Body of pancreas (tissue), 4 donors: Measurements from ENCODE around the gene ARHGAP4. TPM values are rescaled to one million over a fixed set of nuclear protein-coding genes. Genes with fewer than 3 reads are reported as not detected.

Experiments
- ATAC-seq: fragments of 150-250 bp; one replicate; pipeline ENCODE4 v1.9.1; 2016
- DNase-seq, 4 donors: peaks; one replicate each; pipeline ENCODE4 v3.0.0-alpha.2; 2019
- H3K27ac ChIP-seq, 4 donors: fragments of 200-600 bp; sonication (generic); 1 replicate in 3 of 4; 2 replicates in 1 of 4; pipeline versions ENCODE4 v1.5.1 to v1.6.1; 2016 to 2019; ENCODE audit warnings: mild to moderate bottlenecking in 1 of 4, mixed read lengths in 1 of 4, moderate library complexity in 1 of 4
- H3K27me3 ChIP-seq, 2 donors: fragments of 200-600 bp; sonication (generic); one replicate each; pipeline ENCODE4 v1.6.0; 2016; ENCODE audit warnings: mild to moderate bottlenecking in 1 of 2
- H3K36me3 ChIP-seq, 2 donors: fragments of 200-600 bp; sonication (generic); replicated peaks in 1 of 2; 2 replicates each; pipeline ENCODE4 v1.5.1; 2016; ENCODE audit warnings: low read depth in 2 of 2; ENCODE audit not compliant: insufficient read depth in 1 of 2
- H3K4me1 ChIP-seq: fragments of 200-600 bp; sonication (generic); one replicate; pipeline ENCODE4 v1.6.0; 2016
- H3K4me3 ChIP-seq, 2 donors: fragments of 200-600 bp; sonication (generic); 1 replicate in 1 of 2; 2 replicates in 1 of 2; pipeline ENCODE4 v1.5.1; 2016 to 2019
- H3K9me3 ChIP-seq, 3 donors: fragments of 200-600 bp; sonication (generic); 1 replicate in 2 of 3; 2 replicates in 1 of 3; pipeline ENCODE4 v1.5.1; 2016
- POLR2A ChIP-seq, 3 donors: fragments of 450-650 bp; IDR thresholded peaks; one replicate each; pipeline ENCODE4 v1.6.1; 2016; ENCODE audit warnings: antibody characterized with exemption in 3 of 3, mild to moderate bottlenecking in 2 of 3
- WGBS, 2 donors: methylation state at CpG; one replicate each; pipeline ENCODE4 v1.1.5; 2017; 5-methylcytosine and 5-hydroxymethylcytosine counted together
- intact Hi-C: fragments of 100-400 bp; cut with DNase I; formaldehyde crosslinking; loops from one replicate; pipeline ENCODE4 v1.15.1; 2023
- total RNA-seq, 2 donors: library from RNA; depleted of rRNA; stranded (reverse); fragments of >200 nt; gene quantifications; one replicate each; pipeline ENCODE4 v1.1.0, GENCODE V29; 2016
- TF ChIP-seq, protein P1 (sequence below), 7 experiments: fragments of 450-650 bp in 4 of 7; fragments of 200-600 bp in 3 of 7; sonication (generic) in 3 of 7; IDR thresholded peaks; one replicate each; pipeline ENCODE4 v1.5.1; 2016 to 2019; ENCODE audit warnings: antibody characterized with exemption in 7 of 7

ARHGAP4 gene
- total RNA-seq, 2 donors from 2014 or later, result 8.6 to 16.6 TPM

DNA sequence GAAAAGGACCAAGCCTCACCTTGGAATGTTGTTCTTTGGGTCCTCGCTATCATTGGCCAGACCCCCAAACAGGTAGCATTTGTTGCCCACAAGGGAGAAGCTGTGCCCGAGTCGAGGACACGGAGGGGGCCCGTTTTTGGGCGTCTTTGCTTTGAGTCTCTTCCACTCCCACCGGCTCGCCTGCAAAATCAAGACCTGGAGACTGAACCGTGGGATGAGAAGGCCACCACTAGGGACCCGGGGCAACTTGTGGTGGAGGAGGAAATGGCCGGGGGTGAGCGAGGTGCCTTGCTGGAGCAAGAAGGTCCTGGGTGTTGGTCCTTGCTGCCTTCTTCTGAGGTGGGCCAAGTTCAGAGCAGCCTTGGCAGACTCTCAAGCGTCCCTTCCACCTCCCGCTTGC lies 38.0 kb upstream of the ARHGAP4 start:
- peaks cover 42% of the 10 kb centered on the region for H3K4me1 ChIP-seq
- H3K27me3 ChIP-seq, result no peaks in the 10 kb centered on the region
- H3K4me3 ChIP-seq, result no peak overlapping the region
- WGBS, 2 donors, result 89% methylated on average over 10 of the region's 14 CpGs; no CpG with 5 or more reads in 1 of the 2 donors
- intact Hi-C loops, result no loop called here
- H3K9me3 ChIP-seq, result no peaks in the 10 kb centered on the region
- H3K36me3 ChIP-seq, result peaks cover 0 to 13% of the 10 kb centered on the region in 2 donors
- ATAC-seq (no peak), DNase-seq (no peak)
- TF ChIP-seq, protein P1, sequence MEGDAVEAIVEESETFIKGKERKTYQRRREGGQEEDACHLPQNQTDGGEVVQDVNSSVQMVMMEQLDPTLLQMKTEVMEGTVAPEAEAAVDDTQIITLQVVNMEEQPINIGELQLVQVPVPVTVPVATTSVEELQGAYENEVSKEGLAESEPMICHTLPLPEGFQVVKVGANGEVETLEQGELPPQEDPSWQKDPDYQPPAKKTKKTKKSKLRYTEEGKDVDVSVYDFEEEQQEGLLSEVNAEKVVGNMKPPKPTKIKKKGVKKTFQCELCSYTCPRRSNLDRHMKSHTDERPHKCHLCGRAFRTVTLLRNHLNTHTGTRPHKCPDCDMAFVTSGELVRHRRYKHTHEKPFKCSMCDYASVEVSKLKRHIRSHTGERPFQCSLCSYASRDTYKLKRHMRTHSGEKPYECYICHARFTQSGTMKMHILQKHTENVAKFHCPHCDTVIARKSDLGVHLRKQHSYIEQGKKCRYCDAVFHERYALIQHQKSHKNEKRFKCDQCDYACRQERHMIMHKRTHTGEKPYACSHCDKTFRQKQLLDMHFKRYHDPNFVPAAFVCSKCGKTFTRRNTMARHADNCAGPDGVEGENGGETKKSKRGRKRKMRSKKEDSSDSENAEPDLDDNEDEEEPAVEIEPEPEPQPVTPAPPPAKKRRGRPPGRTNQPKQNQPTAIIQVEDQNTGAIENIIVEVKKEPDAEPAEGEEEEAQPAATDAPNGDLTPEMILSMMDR (IDR thresholded peaks at IDR 0.05), result no peak
- TF ChIP-seq POLR2A (IDR thresholded peaks at IDR 0.05), result no peak
- no peak overlapping the region for H3K27ac ChIP-seq

DNA sequence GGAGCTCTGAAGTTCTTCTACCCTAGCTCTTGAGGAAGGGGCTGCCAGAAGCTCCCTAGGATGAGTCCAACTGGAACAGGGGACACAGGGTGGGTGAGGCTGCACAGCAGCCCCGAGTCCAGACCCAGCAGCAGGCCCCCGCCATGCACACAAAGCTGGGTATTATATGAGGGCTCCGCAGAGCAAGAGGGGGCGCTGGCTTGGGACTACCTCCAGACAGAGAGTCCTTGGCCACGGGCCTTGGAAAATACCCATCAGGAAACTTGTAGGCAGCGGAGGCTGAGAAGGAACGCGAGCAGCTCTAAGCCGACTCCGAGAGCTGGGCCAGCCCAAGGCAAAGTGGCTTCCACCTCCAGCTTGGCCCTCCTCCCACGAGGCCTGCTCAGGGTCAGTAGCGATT lies 37.5 kb upstream of the ARHGAP4 start:
- Histone ChIP-seq H3K36me3 (peaks cover 0 to 14% of the 10 kb centered on the region in 2 donors), H3K4me3 (no peak overlapping the region), H3K27ac (no peak overlapping the region), H3K9me3 (no peaks in the 10 kb centered on the region), H3K4me1 (peaks cover 36% of the 10 kb centered on the region), H3K27me3 (no peaks in the 10 kb centered on the region)
- DNase-seq (no peak), ATAC-seq (no peak)
- 85% methylated on average over 11 of the region's 12 CpGs; no CpG with 5 or more reads in 1 of the 2 donors for WGBS, 2 donors
- TF ChIP-seq POLR2A (IDR thresholded peaks at IDR 0.05), result no peak
- TF ChIP-seq, protein P1 (IDR thresholded peaks at IDR 0.05), result no peak
- intact Hi-C loops, result no loop called here

DNA sequence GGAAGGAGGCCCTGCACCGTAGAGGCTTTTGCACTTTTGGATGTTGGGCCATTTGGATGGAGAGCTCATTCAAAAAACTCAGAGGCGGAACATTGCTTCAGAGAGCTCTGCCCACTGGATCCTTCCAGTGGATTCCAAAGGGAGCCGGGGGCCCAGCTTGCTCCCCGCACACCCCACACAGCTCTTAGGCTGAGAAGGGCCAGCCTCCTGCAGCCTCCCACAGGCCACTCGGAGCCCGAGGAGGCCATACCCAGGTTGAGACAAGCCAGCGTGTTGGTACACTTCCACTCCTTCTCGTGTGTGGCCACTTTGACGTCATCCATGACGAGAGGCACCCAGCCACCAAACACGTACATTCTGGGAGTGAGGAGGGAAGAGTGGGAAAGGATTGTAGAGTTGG lies 35.2 kb upstream of the ARHGAP4 start:
- Histone ChIP-seq H3K27ac (no peak overlapping the region), H3K9me3 (no peaks in the 10 kb centered on the region), H3K27me3 (no peaks in the 10 kb centered on the region), H3K4me3 (no peak overlapping the region), H3K4me1 (peaks cover 13% of the 10 kb centered on the region), H3K36me3 (peaks cover 5 to 16% of the 10 kb centered on the region in 2 donors)
- WGBS, 2 donors, result 93 to 100% methylated on average over 1 to 2 of the region's 11 CpGs
- TF ChIP-seq POLR2A (IDR thresholded peaks at IDR 0.05), result no peak
- TF ChIP-seq, protein P1 (IDR thresholded peaks at IDR 0.05), result no peak
- DNase-seq (no peak), ATAC-seq (no peak)
- intact Hi-C loops, result no loop called here

DNA sequence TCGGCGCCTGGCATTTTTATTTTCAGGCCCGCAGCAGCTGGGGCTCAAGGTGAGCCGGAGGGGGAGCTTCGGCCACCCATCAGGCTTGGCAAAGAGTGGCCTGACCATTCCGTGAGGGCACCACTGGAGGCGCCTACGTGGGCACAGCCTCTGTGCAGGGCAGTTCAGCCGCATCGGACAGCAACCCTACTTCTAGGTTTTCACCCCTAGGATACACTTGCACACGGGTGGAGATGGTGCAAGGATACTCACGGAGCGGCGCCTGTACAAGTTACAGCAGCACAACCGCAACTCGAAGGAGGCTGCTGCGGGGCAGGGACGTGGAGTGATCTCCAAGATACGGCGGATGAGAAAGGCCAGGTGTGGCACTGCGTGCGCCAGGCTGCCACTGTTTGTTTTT lies 34.7 kb upstream of the ARHGAP4 start:
- TF ChIP-seq, protein P1 (IDR thresholded peaks at IDR 0.05), result no peak
- no peak for TF ChIP-seq POLR2A (IDR thresholded peaks at IDR 0.05)
- H3K9me3 ChIP-seq, result no peaks in the 10 kb centered on the region
- H3K4me3 ChIP-seq, result no peak overlapping the region
- peaks cover 8% of the 10 kb centered on the region for H3K4me1 ChIP-seq
- peaks cover 5 to 18% of the 10 kb centered on the region in 2 donors for H3K36me3 ChIP-seq
- no peaks in the 10 kb centered on the region for H3K27me3 ChIP-seq
- intact Hi-C loops, result no loop called here
- ATAC-seq, result no peak
- DNase-seq, result no peak
- H3K27ac ChIP-seq, result no peak overlapping the region
- 66 to 84% methylated on average over 7 to 8 of the region's 22 CpGs for WGBS, 2 donors

DNA sequence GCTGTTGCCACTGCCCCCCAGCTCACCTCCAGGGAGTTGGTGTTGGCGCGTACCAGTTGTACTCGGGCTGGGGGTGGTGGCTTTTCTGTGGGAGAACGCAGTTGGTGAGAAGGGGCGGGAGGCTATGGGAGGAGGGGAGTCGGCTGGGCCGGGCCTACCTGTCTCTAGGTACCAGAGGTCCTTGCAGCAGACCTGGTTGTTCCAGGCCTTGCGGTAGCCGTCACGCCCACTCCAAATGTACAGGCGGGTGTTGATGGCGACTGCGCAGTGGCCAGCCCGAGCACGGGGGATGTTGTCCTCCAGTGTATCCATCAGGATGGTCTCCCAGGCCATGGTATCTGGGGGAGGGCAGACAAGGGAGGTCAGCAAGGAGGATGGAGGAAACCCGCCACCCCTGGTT lies 34.0 kb upstream of the ARHGAP4 start:
- 94 to 98% methylated on average over 8 to 12 of the region's 16 CpGs for WGBS, 2 donors
- no peak for ATAC-seq
- TF ChIP-seq, protein P1 (IDR thresholded peaks at IDR 0.05), result no peak
- no peak for TF ChIP-seq POLR2A (IDR thresholded peaks at IDR 0.05)

More for the DNA sequence above, 34.0 kb upstream of the ARHGAP4 start:
- intact Hi-C loops, result no loop called here
- Histone ChIP-seq H3K36me3 (peaks cover 5 to 18% of the 10 kb centered on the region in 2 donors), H3K27ac (no peak overlapping the region), H3K9me3 (no peaks in the 10 kb centered on the region), H3K4me1 (peaks cover 2% of the 10 kb centered on the region), H3K4me3 (no peak overlapping the region), H3K27me3 (no peaks in the 10 kb centered on the region)
- DNase-seq, result no peak
